GM18517 (cell line): Measurements from ENCODE around the gene FADS2.

Experiments
- ATAC-seq: cut with Tn5 transposase; IDR thresholded peaks from one replicate; pipeline ENCODE4 v1.9.1; 2021; ENCODE audit warnings: mild to moderate bottlenecking, moderate library complexity; ENCODE audit not compliant: unreplicated experiment

Gene FADS2

DNA sequence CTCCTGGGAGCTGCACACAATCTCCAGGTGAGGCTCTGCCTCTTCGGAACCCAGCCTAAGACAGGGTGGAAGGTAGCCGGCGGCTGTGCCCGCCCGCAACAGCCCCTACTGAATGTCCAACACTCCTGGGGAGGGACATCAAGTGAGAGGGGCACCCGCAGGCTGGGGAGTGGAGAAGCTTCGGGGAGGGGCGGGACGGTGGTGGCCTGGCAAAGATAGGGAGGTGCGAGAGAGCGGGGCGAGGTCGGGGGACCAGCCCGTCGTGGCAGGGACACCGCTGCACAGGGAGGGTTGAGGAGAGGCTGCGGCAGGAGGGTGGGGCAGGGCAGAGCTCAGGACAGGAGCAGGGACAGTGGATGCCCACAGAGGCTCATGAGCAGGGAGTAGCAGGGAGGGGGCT lies 72.2 kb downstream of the FADS2 start:
- no peak for ATAC-seq

DNA sequence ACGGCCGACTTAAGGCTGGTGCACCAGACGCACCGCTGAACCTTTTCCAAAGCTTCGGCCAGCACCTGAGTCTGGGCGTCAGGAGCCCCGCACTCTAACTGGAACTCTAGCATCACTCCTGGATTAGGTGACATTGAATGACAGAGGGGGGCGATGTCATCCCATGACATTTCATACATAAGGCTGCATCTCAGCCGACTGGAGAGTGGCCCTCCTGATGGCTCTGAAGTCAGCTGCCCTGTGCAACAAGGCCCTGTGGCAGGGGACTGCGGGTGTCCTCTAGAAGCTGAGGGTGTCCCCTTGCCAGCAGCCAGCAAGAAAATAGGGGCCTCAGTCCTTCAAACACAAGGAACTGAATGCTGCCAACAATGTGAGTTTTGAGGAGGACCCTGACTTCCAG lies 73.3 kb downstream of the FADS2 start:
- no peak for ATAC-seq

DNA sequence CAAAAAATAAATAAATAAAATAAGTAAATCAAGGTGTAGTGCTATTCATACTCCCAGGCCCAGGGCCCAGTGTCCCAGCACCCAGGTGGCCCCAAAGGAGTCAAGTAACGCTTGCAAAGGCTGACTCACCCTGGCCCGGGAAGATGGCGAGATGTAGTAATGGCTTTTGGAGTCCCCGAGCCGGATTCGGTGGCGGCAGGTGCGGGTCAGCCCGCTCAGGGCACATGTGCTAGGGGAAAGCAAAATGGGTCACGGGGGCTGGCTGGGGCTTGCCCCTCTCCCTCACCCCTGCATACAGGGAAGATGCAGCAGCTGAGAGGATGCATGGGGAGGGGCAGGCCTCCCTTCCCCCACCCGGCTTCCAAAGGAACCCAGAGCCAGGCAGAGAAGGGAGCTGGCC lies 74.2 kb downstream of the FADS2 start:
- ATAC-seq = no peak

DNA sequence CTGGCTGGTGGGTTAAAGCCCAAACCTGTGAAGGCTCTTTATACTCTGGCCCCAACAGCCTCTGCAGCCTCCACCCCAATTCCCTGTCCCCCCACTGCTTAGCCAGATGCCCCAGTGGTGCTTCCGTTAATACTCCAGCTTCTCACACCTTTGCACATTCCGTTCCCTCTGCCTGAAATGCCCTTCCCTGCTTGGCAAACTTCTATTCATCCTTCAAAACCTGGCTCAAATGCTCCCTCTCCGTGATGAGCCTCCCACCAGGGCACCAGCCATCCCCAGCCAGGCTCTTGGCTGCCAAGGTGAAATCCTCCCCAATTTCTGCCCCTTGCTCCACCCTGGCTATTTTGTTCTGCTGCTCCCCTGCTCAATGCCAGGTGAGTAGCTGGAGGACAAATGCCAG lies 75.7 kb downstream of the FADS2 start:
- ATAC-seq = no peak

GRCh38 chr11:61904539-61905048 lies 76.5 kb downstream of the FADS2 start:
- ATAC-seq = no peak

- ATAC-seq = no peak
Measured at GRCh38 chr11:61905067-61905696, 77.1 kb downstream of the FADS2 start.

DNA sequence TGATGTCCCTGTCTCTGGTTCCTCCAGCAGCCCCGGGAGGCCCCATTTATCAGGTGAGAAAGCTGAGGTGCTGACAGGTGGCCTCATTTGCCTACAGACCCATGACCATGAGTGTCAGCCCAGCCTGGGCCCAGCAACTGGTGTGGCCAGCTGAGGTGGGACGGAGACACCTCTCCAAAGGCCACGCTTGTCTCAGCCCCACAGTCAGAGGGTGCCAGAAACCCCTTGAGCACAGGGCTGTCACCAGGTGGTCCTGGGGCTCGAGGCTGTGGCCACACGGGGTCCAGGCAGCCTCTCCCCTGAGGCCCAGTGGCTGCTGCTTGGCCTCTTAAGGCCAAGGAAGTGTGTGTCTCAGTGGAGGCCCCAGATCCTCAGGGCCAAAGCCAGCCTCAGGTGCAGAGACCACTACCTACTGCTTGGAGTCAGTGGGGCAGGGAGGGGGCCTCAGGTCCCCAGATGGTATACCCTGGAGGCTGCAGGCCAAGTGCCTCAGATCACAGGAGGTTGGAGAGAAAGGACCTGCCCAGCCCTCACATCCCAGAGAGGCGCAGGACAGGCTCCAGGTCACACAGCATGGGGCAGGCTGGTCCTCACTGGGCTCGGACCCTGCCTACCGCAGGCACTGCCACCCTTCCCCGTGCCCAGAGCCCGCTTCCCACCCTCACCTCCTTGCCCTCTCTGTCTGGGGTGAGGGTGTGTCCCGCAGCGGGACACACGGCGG lies 77.9 kb downstream of the FADS2 start:
- ATAC-seq = no peak

- ATAC-seq = no peak
Measured at GRCh38 chr11:61906522-61906909, 78.4 kb downstream of the FADS2 start.

- ATAC-seq = no peak
Measured at GRCh38 chr11:61907282-61907681, 79.2 kb downstream of the FADS2 start.

- ATAC-seq = no peak
Measured at GRCh38 chr11:61907871-61908729, 80.0 kb downstream of the FADS2 start.

- ATAC-seq = no peak
Measured at GRCh38 chr11:61908730-61909316, 80.7 kb downstream of the FADS2 start.

DNA sequence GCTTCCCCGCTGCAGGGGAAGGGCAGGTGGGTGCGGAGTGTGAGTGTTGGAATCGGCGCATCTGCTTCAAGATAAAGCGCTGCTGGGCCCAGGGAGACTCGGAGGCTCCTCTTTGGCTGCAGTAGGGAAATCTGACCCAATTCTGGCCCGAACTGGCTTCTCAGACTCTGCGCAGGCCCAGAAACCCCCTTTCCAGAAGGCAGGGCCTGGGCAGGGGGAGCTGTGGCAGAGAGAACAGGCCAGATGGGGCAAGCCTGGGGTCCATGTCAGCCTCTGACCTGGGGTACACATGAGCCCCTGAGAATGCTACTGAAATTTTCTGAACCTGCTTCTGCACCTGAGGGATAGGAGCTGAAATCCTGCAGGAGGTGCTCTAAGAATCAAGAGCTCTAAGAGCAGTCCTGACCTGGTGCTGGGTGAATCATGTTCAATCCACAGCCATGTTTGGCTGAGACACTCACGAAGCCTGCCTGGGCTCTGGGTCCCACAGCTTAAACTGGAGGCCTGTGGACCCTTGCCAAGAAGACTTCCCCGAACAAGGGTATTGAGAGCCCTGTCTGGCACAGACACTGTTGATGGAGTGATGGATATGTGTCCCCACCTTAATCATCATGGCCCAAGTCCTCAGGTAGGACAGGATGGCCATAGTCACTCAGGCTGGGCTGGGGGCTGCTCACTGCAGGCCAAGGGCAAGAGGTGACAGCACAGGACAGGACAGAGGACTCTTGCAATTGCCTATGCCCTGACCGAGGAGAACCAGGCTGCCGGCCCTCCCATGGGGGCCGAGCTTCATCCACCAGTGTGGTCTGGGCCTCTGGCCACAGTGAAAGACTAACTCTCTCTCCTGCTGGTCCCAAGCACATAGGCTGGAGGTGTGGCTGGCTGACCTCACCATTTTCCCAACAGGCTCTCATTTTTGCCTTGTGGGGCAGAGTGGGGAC lies 82.4 kb downstream of the FADS2 start:
- no peak for ATAC-seq

DNA sequence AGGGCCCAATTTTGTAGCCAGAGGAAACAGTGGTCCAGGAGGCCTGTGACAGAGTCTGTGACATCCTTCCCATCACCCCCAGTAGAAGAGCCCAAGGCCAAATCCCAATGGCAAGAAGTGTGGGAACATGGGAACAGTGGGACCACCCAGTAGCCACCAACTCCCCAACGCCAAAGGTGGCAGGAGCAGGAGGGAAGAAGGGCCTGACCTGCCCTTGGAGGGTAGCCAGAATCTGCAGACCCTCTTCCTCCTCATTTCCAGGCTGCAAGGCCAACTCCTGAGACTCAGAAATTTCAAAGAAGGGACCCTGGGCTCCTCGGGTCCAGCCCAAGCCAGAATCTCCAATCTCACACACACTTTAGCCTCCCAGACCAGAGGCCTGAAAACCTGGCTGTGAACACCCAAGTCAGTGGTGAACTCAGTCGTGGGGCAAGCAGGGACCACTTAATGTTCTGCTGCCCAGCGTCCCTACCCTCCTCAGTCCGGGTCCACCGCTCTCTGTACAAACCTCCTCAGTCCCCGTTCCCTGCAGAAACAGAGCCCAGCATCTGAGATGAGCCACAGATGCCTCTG lies 83.1 kb downstream of the FADS2 start:
- ATAC-seq = no peak

- ATAC-seq = no peak
Measured at GRCh38 chr11:61911701-61912529, 83.8 kb downstream of the FADS2 start.

DNA sequence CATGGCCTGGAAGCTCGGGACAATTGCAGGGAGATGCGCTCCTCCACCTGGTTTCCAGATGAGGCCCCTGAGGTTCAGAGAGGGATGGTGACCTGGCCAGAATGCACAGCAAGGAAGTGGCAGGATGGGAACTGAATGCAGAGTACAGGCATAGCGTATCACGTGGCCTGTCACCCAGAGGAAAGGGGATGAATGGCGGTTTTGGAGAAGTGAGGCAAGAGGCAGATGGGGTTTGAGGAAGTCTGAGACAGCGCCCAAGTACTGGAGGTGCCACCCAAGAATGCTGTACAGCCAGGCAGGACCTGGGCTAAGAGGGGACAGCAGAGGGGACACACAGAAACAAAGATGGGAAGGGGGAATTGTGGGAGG lies 84.4 kb downstream of the FADS2 start:
- no peak for ATAC-seq

GRCh38 chr11:61912991-61913698 lies 85.0 kb downstream of the FADS2 start:
- ATAC-seq = no peak

- no peak for ATAC-seq
Measured at GRCh38 chr11:61913699-61914395, 85.7 kb downstream of the FADS2 start.
